Measurements from ENCODE around the gene LMX1A.

GRCh38 chr1:165325460-165326203, 30.9 kb downstream of the LMX1A start:
- TF ChIP-seq ZNF138 (tag by site-specific recombination; IDR thresholded peaks at IDR 0.05; ENCODE audit: borderline replicate concordance) = no peak
- TF ChIP-seq ZNF76 (tag by site-specific recombination; IDR thresholded peaks at IDR 0.05; ENCODE audit: borderline replicate concordance, low read depth) = no peak
- no peak for TF ChIP-seq ZNF394 (tag by site-specific recombination; IDR thresholded peaks at IDR 0.05; ENCODE audit: borderline replicate concordance)
- TF ChIP-seq ZNF747 (tag by site-specific recombination; IDR thresholded peaks at IDR 0.05) = no peak

Data from HEK293 (cell line).